Stomach (tissue), 9 donors: ENCODE measurements around the gene UBE4B. TPM values are rescaled to one million over a fixed set of nuclear protein-coding genes. Genes with fewer than 3 reads are reported as not detected.

Source experiments
- DNase-seq, 2 donors: peaks; one replicate each; pipeline versions ENCODE4 v3.0.0 to v3.0.0-alpha.2; 2013 to 2019
- H3K27ac ChIP-seq, 5 donors: fragments of 200-600 bp in 4 of 5; sonication (generic) in 4 of 5; one replicate each; pipeline ENCODE4 v1.5.1; 2013 to 2019; ENCODE audit warnings: mild to moderate bottlenecking in 1 of 5, moderate library complexity in 1 of 5
- H3K27me3 ChIP-seq, 3 donors: fragments of 200-600 bp; sonication (generic); one replicate each; pipeline ENCODE4 v1.5.1; 2017 to 2019; ENCODE audit warnings: mixed run types in 1 of 3
- H3K36me3 ChIP-seq, 4 donors: fragments of 200-600 bp; sonication (generic); 1 replicate in 3 of 4; 2 replicates in 1 of 4; pipeline ENCODE4 v1.5.1; 2016 to 2019
- H3K4me1 ChIP-seq, 4 donors: fragments of 200-600 bp; sonication (generic); one replicate each; pipeline ENCODE4 v1.5.1; 2016 to 2019
- H3K4me3 ChIP-seq, 4 donors: fragments of 200-600 bp; sonication (generic) in 3 of 4; one replicate each; pipeline ENCODE4 v1.5.1; 2016 to 2019; ENCODE audit warnings: mild to moderate bottlenecking in 1 of 4
- H3K9me3 ChIP-seq, 4 donors: fragments of 200-600 bp; sonication (generic); one replicate each; pipeline ENCODE4 v1.5.1; 2016 to 2019
- EP300 ChIP-seq: sonication (generic); formaldehyde crosslinking; IDR thresholded peaks from one replicate; pipeline ENCODE4 v1.6.1; 2017; ENCODE audit warnings: antibody characterized with exemption
- POLR2A ChIP-seq, 4 donors: fragments of 450-650 bp; IDR thresholded peaks; one replicate each; pipeline ENCODE4 v1.6.1; 2016; ENCODE audit warnings: antibody characterized with exemption in 4 of 4, control low read depth in 2 of 4, mild to moderate bottlenecking in 1 of 4, moderate library complexity in 1 of 4
- POLR2AphosphoS5 ChIP-seq, 3 donors: sonication (generic); formaldehyde crosslinking; IDR thresholded peaks; one replicate each; pipeline ENCODE4 v1.6.1; 2016; ENCODE audit warnings: antibody characterized with exemption in 3 of 3
- WGBS, 5 donors: extraction: QIAGEN DNeasy Blood & Tissue Kit in 3 of 5; methylation state at CpG; one replicate each; pipeline versions ENCODE4 v1.1.5 to v1.1.7; 2013 to 2018; 5-methylcytosine and 5-hydroxymethylcytosine counted together
- intact Hi-C: fragments of 100-400 bp; cut with DNase I; formaldehyde crosslinking; loops from one replicate; pipeline ENCODE4 v1.15.1; 2023; ENCODE audit warnings: low total_unique reads
- polyA plus RNA-seq, 3 donors: library from polyadenylated mRNA; stranded (reverse); fragments of 200-250 nt; gene quantifications; one replicate each; pipeline ENCODE4 v1.2.3, GENCODE V29; 2013
- total RNA-seq, 5 donors: library from RNA; depleted of rRNA; stranded (reverse); fragments of >200 nt; gene quantifications; one replicate each; pipeline versions ENCODE4 v1.1.0 to v1.2.3, GENCODE V29; 2014 to 2016
- TF ChIP-seq, protein P1 (sequence below), 7 experiments: fragments of 450-650 bp in 4 of 7; fragments of 200-600 bp in 3 of 7; sonication (generic) in 3 of 7; IDR thresholded peaks; one replicate each; pipeline ENCODE4 v1.5.1; 2016 to 2019; ENCODE audit warnings: antibody characterized with exemption in 7 of 7, control low read depth in 2 of 7, mild to moderate bottlenecking in 1 of 7
- donor health status: healthy with polysubstance abuse.
- donor health status: Bipolar disorder and iron deficiency.
- donor health status: healthy.

UBE4B gene
- total and polyA plus RNA-seq, 8 donors = 13.3 to 82.9 (median 39.5) TPM

DNA sequence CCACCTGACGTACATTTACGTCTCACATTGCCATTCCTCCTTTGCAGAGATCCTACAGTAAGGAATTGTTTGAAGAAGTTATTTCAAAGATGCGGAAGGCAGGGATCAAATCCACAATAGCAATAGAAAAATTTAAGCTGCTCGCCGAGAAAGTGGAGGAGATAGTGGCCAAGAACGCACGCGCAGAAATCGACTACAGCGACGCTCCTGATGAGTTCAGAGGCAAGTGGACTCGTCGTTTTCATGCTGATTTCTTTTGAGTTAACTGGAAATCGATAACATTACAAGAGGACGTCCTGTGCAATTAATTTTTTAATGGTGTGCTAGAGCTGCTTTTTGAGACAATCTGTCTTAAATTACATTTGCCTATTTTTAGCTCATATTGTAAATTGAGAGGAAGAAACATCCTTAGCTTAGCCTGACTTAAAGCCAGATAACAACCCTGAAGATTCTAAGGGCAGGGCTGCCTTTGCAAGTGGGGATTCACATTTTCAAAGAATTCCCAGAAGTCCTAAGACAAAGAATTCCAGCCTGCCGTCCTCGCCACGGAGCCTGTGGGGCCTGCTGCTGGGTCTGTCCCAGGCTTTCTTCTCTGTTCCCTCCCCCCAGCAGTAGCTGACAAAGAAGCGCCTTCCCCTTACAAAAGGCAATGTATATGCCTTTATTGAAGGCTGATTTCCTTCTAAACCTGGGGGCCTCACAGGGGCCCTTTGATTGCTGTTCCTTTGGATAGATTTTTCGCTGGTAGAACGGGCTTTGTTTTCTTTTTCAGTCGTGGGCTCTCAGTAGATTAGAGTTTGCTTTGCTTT, 146.0 kb downstream of the UBE4B start:
- no peaks in the 10 kb centered on the region for H3K27me3 ChIP-seq
- 89 to 92% (median 89%) methylated on average over 22 of the region's 22 CpGs for WGBS, 5 donors
- no peak overlapping the region for H3K4me3 ChIP-seq
- TF ChIP-seq POLR2AphosphoS5 (IDR thresholded peaks at IDR 0.05) (no peak), EP300 (no peak), POLR2A (IDR thresholded peaks at IDR 0.05) (no peak)
- TF ChIP-seq, protein P1, sequence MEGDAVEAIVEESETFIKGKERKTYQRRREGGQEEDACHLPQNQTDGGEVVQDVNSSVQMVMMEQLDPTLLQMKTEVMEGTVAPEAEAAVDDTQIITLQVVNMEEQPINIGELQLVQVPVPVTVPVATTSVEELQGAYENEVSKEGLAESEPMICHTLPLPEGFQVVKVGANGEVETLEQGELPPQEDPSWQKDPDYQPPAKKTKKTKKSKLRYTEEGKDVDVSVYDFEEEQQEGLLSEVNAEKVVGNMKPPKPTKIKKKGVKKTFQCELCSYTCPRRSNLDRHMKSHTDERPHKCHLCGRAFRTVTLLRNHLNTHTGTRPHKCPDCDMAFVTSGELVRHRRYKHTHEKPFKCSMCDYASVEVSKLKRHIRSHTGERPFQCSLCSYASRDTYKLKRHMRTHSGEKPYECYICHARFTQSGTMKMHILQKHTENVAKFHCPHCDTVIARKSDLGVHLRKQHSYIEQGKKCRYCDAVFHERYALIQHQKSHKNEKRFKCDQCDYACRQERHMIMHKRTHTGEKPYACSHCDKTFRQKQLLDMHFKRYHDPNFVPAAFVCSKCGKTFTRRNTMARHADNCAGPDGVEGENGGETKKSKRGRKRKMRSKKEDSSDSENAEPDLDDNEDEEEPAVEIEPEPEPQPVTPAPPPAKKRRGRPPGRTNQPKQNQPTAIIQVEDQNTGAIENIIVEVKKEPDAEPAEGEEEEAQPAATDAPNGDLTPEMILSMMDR (IDR thresholded peaks at IDR 0.05) = no peak
- intact Hi-C loops = no loop called here
- no peaks in the 10 kb centered on the region for H3K9me3 ChIP-seq
- DNase-seq = no peak
- no peak overlapping the region for H3K27ac ChIP-seq
- H3K4me1 ChIP-seq = no peaks in the 10 kb centered on the region
- H3K36me3 ChIP-seq = peaks cover 26 to 72% (median 63%) of the 10 kb centered on the region in 4 donors

GRCh38 chr1:10179406-10180091, 146.8 kb downstream of the UBE4B start:
- TF ChIP-seq POLR2AphosphoS5 (IDR thresholded peaks at IDR 0.05) (no peak), EP300 (no peak), POLR2A (IDR thresholded peaks at IDR 0.05) (no peak)
- TF ChIP-seq, protein P1 (IDR thresholded peaks at IDR 0.05) = no peak
- intact Hi-C loops = no loop called here
- Histone ChIP-seq H3K9me3 (no peaks in the 10 kb centered on the region), H3K4me1 (no peaks in the 10 kb centered on the region), H3K27me3 (no peaks in the 10 kb centered on the region), H3K27ac (no peak overlapping the region), H3K36me3 (peaks cover 24 to 67% (median 59%) of the 10 kb centered on the region in 4 donors), H3K4me3 (no peak overlapping the region)
- 85 to 95% (median 95%) methylated on average over 23 of the region's 23 CpGs for WGBS, 5 donors
- peak in 1 of 2 donors; percentile 21 for DNase-seq

- Histone ChIP-seq H3K9me3 (no peaks in the 10 kb centered on the region), H3K27me3 (no peaks in the 10 kb centered on the region), H3K4me1 (no peaks in the 10 kb centered on the region), H3K27ac (no peak overlapping the region), H3K36me3 (peaks cover 21 to 52% (median 45%) of the 10 kb centered on the region in 4 donors), H3K4me3 (no peak overlapping the region)
- WGBS, 5 donors = 88 to 92% (median 90%) methylated on average over 7 of the region's 7 CpGs
- intact Hi-C loops = no loop called here
- TF ChIP-seq POLR2A (IDR thresholded peaks at IDR 0.05) (no peak), EP300 (no peak), POLR2AphosphoS5 (IDR thresholded peaks at IDR 0.05) (no peak)
- TF ChIP-seq, protein P1 (IDR thresholded peaks at IDR 0.05) = no peak
- no peak for DNase-seq
Measured at GRCh38 chr1:10181154-10181553, 148.4 kb downstream of the UBE4B start.

- peaks cover under 1 to 12% (median 10%) of the 10 kb centered on the region in 4 donors for H3K36me3 ChIP-seq
- H3K27me3 ChIP-seq = no peaks in the 10 kb centered on the region
- no peak overlapping the region for H3K4me3 ChIP-seq
- no peak overlapping the region for H3K27ac ChIP-seq
- no peaks in the 10 kb centered on the region for H3K9me3 ChIP-seq
- intact Hi-C loops = no loop called here
- no peaks in the 10 kb centered on the region for H3K4me1 ChIP-seq
- 72 to 97% (median 83%) methylated on average over 2 of the region's 2 CpGs for WGBS, 5 donors
- TF ChIP-seq EP300 (no peak), POLR2AphosphoS5 (IDR thresholded peaks at IDR 0.05) (no peak), POLR2A (IDR thresholded peaks at IDR 0.05) (no peak)
- TF ChIP-seq, protein P1 (IDR thresholded peaks at IDR 0.05) = no peak
- DNase-seq = no peak
Measured at GRCh38 chr1:10185759-10186158, 153.0 kb downstream of the UBE4B start.
